ENCODE data around the gene SCGB3A2.

SCGB3A2 gene

DNA sequence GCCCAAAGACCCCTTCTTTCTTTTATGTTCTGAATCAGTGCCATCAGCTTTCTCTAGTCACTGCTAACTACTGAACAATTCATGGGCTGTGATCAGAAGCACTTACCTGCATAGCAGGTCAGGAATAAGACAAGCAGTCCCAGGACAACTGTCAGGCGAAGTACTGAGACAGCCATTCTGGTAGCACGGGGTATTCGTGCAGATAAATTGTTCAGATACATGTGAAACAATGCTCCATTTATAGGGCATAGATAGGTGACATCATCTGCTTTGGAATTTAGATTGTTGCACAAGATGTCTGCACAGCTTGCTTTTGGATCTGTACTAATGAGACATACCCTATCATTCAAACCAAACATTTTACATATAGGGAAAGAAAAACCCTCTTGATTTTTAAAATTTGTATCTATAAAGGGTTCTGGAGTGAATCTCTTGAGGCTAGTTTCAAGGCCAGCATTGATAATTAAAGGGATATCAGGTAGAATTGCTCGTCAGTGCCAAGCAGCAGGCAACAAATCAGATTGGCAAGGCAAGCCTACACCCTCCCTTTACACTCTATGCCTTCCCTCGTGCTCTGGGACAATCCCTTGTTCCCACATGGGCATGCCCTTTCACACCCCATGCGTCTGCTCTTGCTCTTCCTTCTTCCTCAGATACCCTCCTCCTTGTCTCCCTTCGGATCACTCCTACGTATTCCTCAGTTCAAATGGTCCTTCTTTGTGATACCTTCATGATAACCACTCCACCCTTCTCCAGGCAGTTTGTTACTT lies 28.0 kb downstream of the SCGB3A2 start, which contains the start of gene C5orf46:
Gene C5orf46, minus strand, starts transcription at position 213 of the 770 bp plus-strand sequence. Its CDS starts 37 bp downstream, at position 176.
- no peak for DNase-seq

- no peak for DNase-seq
Measured at GRCh38 chr5:147911427-147911826, 32.9 kb downstream of the SCGB3A2 start.

GRCh38 chr5:147912011-147912410 lies 33.5 kb downstream of the SCGB3A2 start:
- no peak for DNase-seq

DNA sequence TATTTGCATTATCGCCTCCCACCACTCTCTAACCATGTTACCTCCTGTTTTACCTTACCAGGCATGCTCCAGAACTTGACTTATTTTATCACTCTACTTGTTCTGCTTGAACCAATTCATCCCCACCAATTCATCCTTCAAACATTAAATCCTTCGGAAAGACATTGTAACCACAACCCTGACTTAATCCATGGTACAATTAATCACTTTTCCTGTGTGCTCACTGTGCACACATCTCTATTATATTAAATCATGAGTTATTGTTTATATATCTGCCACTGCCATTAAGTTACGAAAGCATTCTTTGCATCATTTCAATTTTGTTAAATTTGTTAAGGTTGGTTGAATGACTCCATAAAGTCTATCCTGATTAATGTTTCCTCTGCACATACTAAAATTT lies 35.3 kb downstream of the SCGB3A2 start:
- no peak for DNase-seq

GRCh38 chr5:147918101-147918685 lies 39.7 kb downstream of the SCGB3A2 start:
- DNase-seq: no peak

DNA sequence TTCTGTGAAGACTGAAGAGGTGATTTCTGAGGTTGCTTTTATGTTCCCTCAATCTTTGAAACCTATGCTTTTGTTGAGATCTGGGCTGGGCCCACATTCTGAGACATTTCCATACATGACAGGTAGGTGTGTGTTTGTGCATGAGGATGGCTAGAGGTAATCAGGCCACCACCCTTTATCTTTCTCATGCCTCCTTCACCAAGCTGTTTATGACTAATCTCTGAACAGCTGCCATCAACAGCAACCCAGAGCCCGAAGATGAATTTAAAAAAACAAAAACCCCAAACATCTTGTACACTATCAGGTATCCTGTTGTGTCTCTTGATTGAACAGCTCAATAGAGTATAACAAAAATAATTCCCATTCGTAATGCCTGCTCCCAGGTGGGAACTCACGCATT lies 40.4 kb downstream of the SCGB3A2 start:
- DNase-seq: no peak

DNA sequence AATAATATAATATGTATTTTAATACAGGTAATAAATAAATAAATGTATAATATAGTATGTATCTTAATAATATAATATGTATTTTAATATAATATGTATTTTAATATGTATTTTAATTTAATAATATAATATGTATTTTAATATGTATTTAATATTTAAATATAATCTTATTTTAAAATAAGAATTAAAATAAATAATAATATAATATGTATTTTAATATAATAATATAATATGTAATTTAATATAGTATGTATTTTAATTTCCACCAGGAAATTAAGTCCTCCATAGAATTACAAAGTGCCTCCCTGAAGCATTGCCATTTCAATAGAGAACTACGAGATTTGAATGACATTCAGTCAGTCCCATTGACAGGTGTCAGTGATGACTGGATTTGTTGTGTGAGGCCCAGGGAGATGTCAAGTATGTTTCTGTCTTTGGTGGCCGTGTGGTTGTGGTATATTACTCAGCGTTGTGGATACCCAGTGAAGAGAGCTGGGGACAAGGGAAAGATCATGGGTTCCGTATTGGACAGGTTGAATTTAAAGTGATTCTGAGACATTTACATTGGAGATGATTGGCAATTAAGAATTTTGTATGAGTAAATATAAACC lies 42.0 kb downstream of the SCGB3A2 start:
- no peak for DNase-seq

- no peak for DNase-seq
Measured at GRCh38 chr5:147921136-147921535, 42.6 kb downstream of the SCGB3A2 start.

GRCh38 chr5:147925020-147925419 lies 46.5 kb downstream of the SCGB3A2 start:
- DNase-seq: no peak

DNA sequence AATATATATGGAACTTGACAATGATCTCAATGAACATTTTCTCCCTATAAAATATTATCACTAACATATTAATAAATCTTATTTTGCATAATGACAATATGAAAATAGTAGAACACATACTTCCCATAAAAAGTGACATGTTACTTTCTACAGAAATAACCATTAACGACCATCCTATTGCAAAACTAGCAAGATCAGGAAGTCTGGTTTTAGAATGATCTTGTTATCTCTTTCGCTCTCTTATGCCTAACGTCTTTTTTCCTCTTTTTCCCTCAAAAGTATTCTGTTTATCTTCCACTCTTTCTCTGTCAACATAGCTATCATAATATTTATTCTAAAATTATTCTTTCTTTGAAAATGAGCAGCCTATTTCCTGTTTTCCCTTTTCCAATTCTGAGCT lies 49.4 kb downstream of the SCGB3A2 start:
- no peak for DNase-seq

- DNase-seq: no peak
Measured at GRCh38 chr5:147930769-147931168, 52.3 kb downstream of the SCGB3A2 start.
